A673 (cell line): ENCODE measurements around the gene THADA. TPM values are rescaled to one million over a fixed set of nuclear protein-coding genes. Genes with fewer than 3 reads are reported as not detected.

Source experiments
- BruUV-seq: library from RNA; stranded (reverse); fragments of 400-500 nt; replicated peaks from 2 replicates; lab custom pipeline; 2021; lab: Mats Ljungman, UMichigan
- CTCF ChIA-PET: fragments of 300-600 bp; sonication (Branson Sonifier 250); formaldehyde crosslinking; loops from one replicate; lab custom pipeline; 2022; ENCODE audit warnings: antibody characterized with exemption; lab: Charles Lee
- POLR2A ChIA-PET: fragments of 300-600 bp; sonication (Branson Sonifier 250); formaldehyde crosslinking; loops from one replicate; lab custom pipeline; 2022; ENCODE audit warnings: antibody characterized with exemption; ENCODE audit not compliant: low non-redundant PET; lab: Charles Lee
- DNase-seq: peaks from one replicate; pipeline ENCODE4 v3.0.0-alpha.2; 2015; ENCODE audit warnings: low spot score
- H3K27ac ChIP-seq: fragments of 200-600 bp; sonication (generic); 2 replicates; pipeline ENCODE4 v1.5.1; 2016; ENCODE audit warnings: mixed run types, low read depth, mild to moderate bottlenecking, mixed read lengths, antibody characterized with exemption, low read length; ENCODE audit not compliant: poor library complexity, severe bottlenecking
- H3K27me3 ChIP-seq: fragments of 200-600 bp; sonication (generic); replicated peaks from 2 replicates; pipeline ENCODE4 v1.6.1; 2017; ENCODE audit warnings: mixed run types, low read depth, mild to moderate bottlenecking, mixed read lengths, antibody characterized with exemption, low read length; ENCODE audit not compliant: insufficient read depth, poor library complexity
- H3K36me3 ChIP-seq: fragments of 200-600 bp; sonication (generic); 2 replicates; pipeline ENCODE4 v1.6.1; 2016; ENCODE audit warnings: mixed run types, mild to moderate bottlenecking, mixed read lengths, antibody characterized with exemption, low read length; ENCODE audit not compliant: insufficient read depth, poor library complexity, severe bottlenecking
- H3K4me1 ChIP-seq: fragments of 200-600 bp; sonication (generic); 2 replicates; pipeline ENCODE4 v1.6.1; 2017; ENCODE audit warnings: mixed run types, mild to moderate bottlenecking, mixed read lengths, antibody characterized with exemption, low read length; ENCODE audit not compliant: insufficient read depth, poor library complexity, severe bottlenecking
- H3K4me3 ChIP-seq: fragments of 200-600 bp; sonication (generic); 2 replicates; pipeline ENCODE4 v1.5.1; 2016; ENCODE audit warnings: low read depth, mixed run types, mild to moderate bottlenecking, mixed read lengths, low read length; ENCODE audit not compliant: poor library complexity, severe bottlenecking
- H3K9me3 ChIP-seq: fragments of 200-600 bp; sonication (generic); 2 replicates; pipeline ENCODE4 v1.6.1; 2016; ENCODE audit warnings: mixed run types, low read depth, mild to moderate bottlenecking, mixed read lengths, antibody characterized with exemption, low read length; ENCODE audit not compliant: poor library complexity, severe bottlenecking
- CTCF ChIP-seq: fragments of 300-800, 200-600 bp; sonication (generic); conservative IDR thresholded peaks from 2 replicates; pipeline ENCODE4 v1.5.1; 2017; ENCODE audit warnings: low read depth, mild to moderate bottlenecking, antibody characterized with exemption, low read length, moderate library complexity, mixed read lengths
- EZH2 ChIP-seq: fragments of 200-600 bp; sonication (generic); IDR thresholded peaks from 2 replicates; pipeline ENCODE4 v1.6.1; 2017; ENCODE audit warnings: borderline replicate concordance, low read depth, mild to moderate bottlenecking, mixed read lengths, antibody characterized with exemption, low read length; ENCODE audit not compliant: poor library complexity, severe bottlenecking
- intact Hi-C: fragments of 100-400 bp; cut with micrococcal nuclease; formaldehyde crosslinking; loops from one replicate; pipeline ENCODE4 v1.10.0; 2022; ENCODE audit not compliant: unreplicated experiment
- total RNA-seq: library from RNA; stranded (reverse); gene quantifications from 2 replicates; pipeline ENCODE4 v1.2.3, GENCODE V29; 2021

The THADA gene
- total RNA-seq, 1 experiment from 2014 or later: 39.7 TPM

- DNase-seq: no peak
- no peak for TF ChIP-seq EZH2
- TF ChIP-seq CTCF: no peak
- intact Hi-C loops: no loop called here
- H3K4me3 ChIP-seq: no peak overlapping the region
- no peaks in the 10 kb centered on the region for H3K27me3 ChIP-seq
- ChIA-PET CTCF (no interaction called here), POLR2A (no interaction called here)
- no TSS peak for BruUV-seq
- H3K4me1 ChIP-seq: peaks cover 4% of the 10 kb centered on the region
- H3K9me3 ChIP-seq: no peaks in the 10 kb centered on the region
- H3K27ac ChIP-seq: no peak overlapping the region
- no peaks in the 10 kb centered on the region for H3K36me3 ChIP-seq
Measured at GRCh38 chr2:43180897-43181296, 414.9 kb downstream of the THADA start.

Other genes with a start within 250 kb of the THADA start
- 2.2 and 4.7 TPM in 2 replicates for gene PLEKHH2, start 41.2 kb upstream of the THADA start, total RNA-seq
- gene C1GALT1C1L, start 80.4 kb upstream of the THADA start, total RNA-seq: 0.26 and 0.41 TPM in 2 replicates
- gene DYNC2LI1, start 178.0 kb upstream of the THADA start, total RNA-seq: 14.8 and 21.3 TPM in 2 replicates
- not detected in 2 replicates for gene ABCG5, start 242.8 kb upstream of the THADA start, total RNA-seq
- not detected in 2 replicates for gene ABCG8, start 242.9 kb upstream of the THADA start, total RNA-seq